ENCODE data around the gene AP5B1. TPM values are rescaled to one million over a fixed set of nuclear protein-coding genes. Genes with fewer than 3 reads are reported as not detected.
"Not testable (repeated sequence)": the region's sequence is repeated elsewhere in the genome, so short reads cannot be mapped to it uniquely, and the experiment has no call there.

AP5B1 gene
- total RNA-seq, 1 donor from 2014 or later: 18.2 TPM

- ATAC-seq: no peak
Measured at GRCh38 chr11:65782816-65783228, 2.0 kb upstream of the AP5B1 start.

- ATAC-seq: no peak
Measured at GRCh38 chr11:65781962-65782815, 1.4 kb upstream of the AP5B1 start.

GRCh38 chr11:65781152-65781961, 581 bp upstream of the AP5B1 start:
- peak; percentile 9 for ATAC-seq

GRCh38 chr11:65779919-65780769, 632 bp downstream of the AP5B1 start:
- peak; percentile 70 for ATAC-seq

GRCh38 chr11:65779669-65779918, 1.2 kb downstream of the AP5B1 start:
- no peak for ATAC-seq

- ATAC-seq: no peak
Measured at GRCh38 chr11:65778901-65779668, 1.7 kb downstream of the AP5B1 start.

- no peak for ATAC-seq
Measured at GRCh38 chr11:65778431-65778900, 2.3 kb downstream of the AP5B1 start.

- ATAC-seq: no peak
Measured at GRCh38 chr11:65777821-65778361, 2.9 kb downstream of the AP5B1 start.

GRCh38 chr11:65777241-65777640, 3.5 kb downstream of the AP5B1 start:
- no peak for ATAC-seq

GRCh38 chr11:65776710-65777141, 4.0 kb downstream of the AP5B1 start:
- no peak for ATAC-seq

GRCh38 chr11:65776196-65776595, 4.6 kb downstream of the AP5B1 start:
- ATAC-seq: no peak

- no peak for ATAC-seq
Measured at GRCh38 chr11:65774525-65775306, 6.1 kb downstream of the AP5B1 start.

GRCh38 chr11:65773784-65774411, 6.9 kb downstream of the AP5B1 start:
- ATAC-seq: peak; percentile 43

- ATAC-seq: no peak
Measured at GRCh38 chr11:65771589-65772112, 9.1 kb downstream of the AP5B1 start.

GRCh38 chr11:65770951-65771567, 9.7 kb downstream of the AP5B1 start:
- no peak for ATAC-seq

GRCh38 chr11:65767806-65768205, 13.0 kb downstream of the AP5B1 start:
- peak; percentile 44 for ATAC-seq

- ATAC-seq: peak; percentile 50
Measured at GRCh38 chr11:65767406-65767805, 13.4 kb downstream of the AP5B1 start.

GRCh38 chr11:65766535-65766934, 14.2 kb downstream of the AP5B1 start:
- no peak for ATAC-seq

GRCh38 chr11:65764434-65764833, 16.3 kb downstream of the AP5B1 start:
- ATAC-seq: no peak

GRCh38 chr11:65762816-65763215, 18.0 kb downstream of the AP5B1 start:
- ATAC-seq: not testable (repeated sequence)
